Left cardiac atrium (tissue), 4 donors: ENCODE data around the gene SDC1. TPM values are rescaled to one million over a fixed set of nuclear protein-coding genes. Genes with fewer than 3 reads are reported as not detected.

ENCODE experiments used
- ATAC-seq, 2 donors: fragments of 200-7000 bp; cut with Tn5 transposase; one replicate each; pipeline ENCODE4 v1.9.1; 2020; ENCODE audit warnings: mild to moderate bottlenecking in 2 of 2, moderate library complexity in 2 of 2
- DNase-seq: peaks from one replicate; pipeline ENCODE4 v3.0.0-alpha.2; 2020
- intact Hi-C, 2 donors: fragments of 100-400 bp; cut with DNase I; formaldehyde crosslinking; loops; one replicate each; pipeline versions ENCODE4 v1.14.1 to v1.15.1; 2022 to 2023
- total RNA-seq, 2 donors: library from RNA; stranded (reverse); fragmentation: NEBNext Ultra II Directional; extraction: Animal tissue kit (Norgen Biotek cat#: 25700); gene quantifications; one replicate each; pipeline ENCODE4 v1.2.1, GENCODE V29; 2021
- donor health status: DM: no; HTN: yes; CAD: no.
- donor health status: DM: no; HTN: yes; CAD: no; lungs with severe emphysema.
- donor health status: DM: yes; HTN: yes; CAD: no.
- donor health status: Dilated cardiomyopathy.

The SDC1 gene
- total RNA-seq, 2 donors from 2014 or later = 0.21 to 0.50 TPM

DNA sequence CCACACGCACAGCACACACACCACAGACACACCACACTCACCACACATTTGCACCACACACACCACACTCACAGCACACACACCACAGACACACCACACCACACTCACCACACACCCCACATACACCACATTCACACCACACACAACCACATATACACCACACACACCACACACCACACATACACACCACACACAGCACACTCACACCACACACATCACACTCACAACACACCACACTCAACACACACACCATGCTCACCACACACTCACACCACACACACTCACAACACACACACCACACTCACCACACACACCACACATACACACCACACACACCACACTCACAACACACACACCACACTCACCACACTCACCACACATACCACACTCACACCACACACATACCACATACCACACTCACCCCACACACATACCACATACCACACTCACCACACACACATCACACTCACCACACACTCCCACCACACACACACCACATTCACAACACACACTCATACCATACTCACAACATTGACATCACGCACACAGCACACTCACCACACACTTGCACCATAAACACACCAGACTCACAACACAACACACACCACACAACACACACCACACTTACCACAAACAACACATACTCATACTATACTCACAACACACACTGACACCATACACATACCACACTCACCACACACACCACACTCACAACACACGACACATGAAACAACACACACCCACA is 60.0 kb downstream of the SDC1 start:
- ATAC-seq = no peak
- intact Hi-C loops = no loop called here

DNA sequence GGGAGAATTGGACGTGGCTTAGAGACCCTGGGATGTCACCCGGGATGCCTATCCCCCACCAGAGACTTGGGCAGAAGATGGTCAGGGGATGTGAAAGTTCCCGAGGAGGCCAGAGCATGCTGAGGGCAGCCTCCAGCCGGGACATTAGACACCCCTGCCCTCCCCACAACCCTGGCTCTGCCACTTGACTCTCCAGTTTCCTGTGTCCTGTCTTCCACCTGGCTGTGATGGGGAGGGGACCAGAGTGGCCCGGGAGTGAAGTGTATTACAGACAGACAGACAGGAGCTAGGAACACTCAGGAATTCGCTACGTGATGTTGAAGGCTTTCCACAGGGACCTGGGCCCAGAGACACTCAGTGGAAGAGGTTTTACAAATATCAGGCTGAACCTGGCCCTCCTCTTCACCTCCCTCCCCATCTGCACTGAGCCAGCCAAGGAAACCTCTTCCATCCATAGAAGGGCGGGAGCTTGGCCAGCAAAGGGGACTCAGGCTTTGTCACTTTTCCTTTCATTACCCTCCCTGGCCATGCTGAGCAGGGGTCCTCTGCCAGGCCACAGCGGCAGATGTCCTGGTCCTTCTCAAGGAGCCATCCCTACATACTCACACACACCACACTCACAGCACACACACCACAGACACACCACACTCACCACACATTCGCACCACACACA is 60.7 kb downstream of the SDC1 start:
- ATAC-seq (no peak), DNase-seq (no peak)
- intact Hi-C loops = no loop called here

More for the DNA sequence above, 60.0 kb downstream of the SDC1 start:
- DNase-seq = no peak

DNA sequence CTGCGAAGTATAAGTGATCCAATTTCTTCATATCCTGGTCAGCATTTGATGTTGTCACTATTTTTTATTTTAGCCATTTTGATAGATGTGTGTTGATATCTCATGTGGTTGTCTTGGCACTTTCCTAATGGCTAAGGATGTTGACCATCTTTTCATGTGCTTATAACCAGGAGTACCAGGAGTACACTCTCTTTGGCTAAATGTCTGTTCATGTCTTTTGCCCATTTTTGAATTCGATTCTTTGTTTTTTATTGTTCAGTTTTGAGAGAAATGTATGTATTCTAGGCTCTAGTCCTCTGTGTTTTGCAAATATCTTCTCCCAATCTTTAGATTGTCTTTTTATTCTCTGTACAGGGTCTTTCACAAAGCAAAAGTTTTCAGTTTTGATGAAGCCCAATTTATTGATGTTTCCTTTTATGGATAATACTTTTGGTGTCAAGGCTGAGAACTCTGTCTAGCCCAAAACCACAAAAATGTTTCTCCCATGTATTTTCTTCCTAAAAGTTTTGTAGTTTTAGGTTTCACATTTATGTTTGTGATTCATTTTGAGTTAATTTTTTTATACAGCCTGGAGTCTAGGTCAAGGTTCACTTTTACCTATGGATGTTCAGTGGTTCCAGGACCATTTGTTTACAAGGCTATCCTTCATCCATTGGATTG is 65.4 kb downstream of the SDC1 start:
- ATAC-seq (no peak), DNase-seq (no peak)
- intact Hi-C loops = no loop called here

DNA sequence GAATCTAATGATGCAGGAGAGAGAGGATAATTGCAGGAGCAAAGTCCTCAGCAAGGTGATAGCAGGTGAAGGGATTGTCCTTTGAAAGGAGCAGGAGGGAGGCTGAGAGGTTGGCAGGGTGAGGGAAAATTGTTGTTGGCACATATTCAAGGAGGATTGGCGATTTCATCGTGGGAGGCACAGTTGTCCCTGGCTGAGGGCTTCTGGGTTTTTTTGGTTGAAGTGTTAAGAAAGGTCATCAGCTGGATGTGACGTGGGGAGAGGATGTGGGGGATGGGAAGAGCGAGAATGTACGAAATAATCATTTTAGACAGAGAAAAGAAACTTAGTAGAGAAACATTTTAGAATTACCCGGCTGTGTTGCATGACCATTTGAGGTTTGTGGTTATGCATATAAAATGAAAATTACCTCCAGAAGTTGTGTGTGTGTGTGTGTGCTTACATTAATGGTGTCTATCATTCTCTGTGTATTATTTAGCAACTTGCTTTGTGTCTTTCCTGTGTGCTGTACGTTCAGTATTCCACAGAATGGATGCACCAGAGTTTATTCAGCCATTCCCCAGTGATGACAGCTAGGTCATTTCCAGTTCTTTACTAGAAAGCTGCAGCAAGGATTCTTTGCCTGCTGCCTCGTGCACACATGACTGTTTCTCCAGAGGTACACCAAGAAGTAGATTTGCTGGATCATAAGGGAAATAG is 67.6 kb downstream of the SDC1 start:
- DNase-seq = no peak
- intact Hi-C loops = no loop called here
- no peak for ATAC-seq

DNA sequence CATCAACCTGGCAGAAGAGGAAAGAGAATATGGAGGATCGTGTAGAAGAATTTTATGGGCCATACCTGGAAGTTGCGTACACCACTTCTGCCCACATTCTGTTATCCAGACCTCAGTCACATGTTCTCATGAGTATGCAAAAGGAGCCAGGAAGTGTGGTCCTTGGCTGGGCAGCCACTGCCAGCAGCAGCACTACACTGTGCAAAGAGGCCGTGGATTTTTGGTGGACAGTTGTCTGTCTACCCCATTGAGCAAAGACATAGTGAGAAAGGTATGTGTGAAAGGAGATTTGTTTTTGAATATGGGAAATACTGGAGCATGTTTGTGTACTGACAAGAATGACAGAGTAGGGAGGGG is 68.1 kb downstream of the SDC1 start:
- intact Hi-C loops = no loop called here
- ATAC-seq (no peak), DNase-seq (no peak)

DNA sequence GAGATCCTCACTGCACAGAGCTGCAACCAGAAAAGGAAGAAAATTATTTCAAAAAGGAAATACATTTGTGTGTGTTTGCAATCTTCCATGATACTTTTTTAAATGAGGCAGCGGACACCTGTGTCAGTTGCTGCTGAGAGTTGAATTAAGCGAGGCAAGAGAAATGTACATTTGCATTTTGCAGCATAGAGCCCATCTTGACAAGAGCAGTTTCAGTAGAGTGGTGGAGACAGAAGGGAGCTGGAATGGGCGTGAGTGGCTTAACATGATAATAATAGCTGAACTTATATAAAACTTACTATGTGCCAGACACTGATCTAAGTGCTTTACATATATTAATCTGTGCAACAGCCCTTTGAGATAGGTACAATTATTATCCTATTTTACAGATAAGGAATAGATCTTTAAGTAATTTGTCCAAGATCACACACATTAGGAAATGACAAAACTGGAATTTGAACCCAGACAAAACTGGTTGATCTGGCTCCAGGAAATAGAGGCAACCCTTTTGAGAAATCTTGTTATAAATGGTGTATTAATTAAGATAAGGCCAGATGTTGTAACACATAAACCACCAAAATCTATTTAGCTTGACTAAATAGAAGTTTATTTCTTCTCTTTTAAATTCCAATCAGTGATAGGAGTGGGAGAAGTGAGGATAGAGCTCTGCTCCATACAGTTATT is 68.7 kb downstream of the SDC1 start:
- DNase-seq (no peak), ATAC-seq (no peak)

DNA sequence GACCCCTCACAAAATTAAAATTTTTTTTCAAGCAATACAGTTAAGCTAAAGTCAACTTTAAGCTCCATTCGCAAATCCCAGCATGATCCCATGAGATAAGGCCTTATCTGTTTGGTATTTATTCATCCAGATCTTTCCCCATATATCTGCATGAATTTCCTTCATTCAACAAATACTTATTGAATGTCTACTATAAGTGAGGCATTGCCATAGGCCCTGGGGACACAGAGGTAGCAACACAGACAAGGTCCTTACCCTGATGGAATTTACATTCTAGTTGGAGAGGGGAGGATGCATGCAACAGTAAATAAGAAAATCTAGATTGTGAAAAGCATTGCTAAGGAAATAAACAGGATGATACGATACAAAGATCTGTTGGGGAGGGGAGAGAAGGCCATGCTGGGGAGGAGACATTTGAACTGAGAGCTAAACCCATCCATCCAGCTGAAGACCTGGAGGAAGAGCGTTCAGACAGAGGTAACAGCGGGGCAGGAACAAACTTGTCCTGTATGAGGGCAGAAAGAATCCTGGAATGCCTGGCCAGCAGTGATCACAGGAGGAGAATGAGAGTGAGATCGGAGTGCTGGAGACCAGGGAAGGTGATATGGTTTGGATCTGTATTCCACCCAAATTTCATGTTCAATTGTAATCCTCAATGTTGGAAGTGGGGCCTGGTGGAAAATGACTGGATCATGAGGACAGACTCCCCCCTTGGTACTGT is 71.6 kb downstream of the SDC1 start:
- no peak for DNase-seq
- intact Hi-C loops = no loop called here
- ATAC-seq = no peak

More for the DNA sequence above, 68.7 kb downstream of the SDC1 start:
- intact Hi-C loops = no loop called here

DNA sequence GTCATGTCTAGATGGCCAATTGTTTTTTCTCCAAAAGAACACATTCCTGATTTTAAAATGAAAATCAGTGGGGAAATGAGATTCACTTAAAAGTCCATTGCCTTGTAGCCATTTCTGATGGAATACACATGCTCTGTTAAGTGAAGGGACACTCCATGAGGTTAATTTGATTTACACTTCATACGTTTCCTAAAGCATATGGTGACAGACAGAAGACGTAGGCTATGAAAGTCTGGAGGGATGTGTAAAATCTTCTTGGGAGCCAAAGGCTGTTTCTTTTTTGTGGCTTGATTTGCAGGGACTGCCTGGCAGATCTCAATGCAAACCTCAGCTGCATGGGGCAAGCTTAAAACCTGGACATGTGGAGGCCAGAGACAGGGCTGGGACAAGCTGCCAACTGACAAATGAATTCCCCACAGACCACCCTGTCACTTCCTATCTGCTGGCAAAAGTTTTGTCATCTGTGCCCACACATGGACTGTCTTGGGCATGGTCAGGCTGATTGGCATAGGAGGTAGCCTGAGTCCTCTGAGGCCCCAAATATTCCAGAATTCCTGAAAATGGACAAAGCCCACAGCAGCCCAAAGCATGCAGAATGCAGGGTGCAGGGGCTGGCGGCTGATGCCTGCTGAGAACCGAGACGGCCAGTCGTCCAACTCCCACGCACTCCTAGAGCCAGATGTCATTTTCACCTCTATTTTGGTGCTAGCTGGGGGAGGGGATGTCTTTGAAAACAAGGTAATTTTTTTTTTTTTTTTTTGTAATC is 73.9 kb downstream of the SDC1 start:
- intact Hi-C loops = no loop called here
- DNase-seq = no peak
- peak in 1 of 2 donors; percentile 31 for ATAC-seq

Other genes with a start within 250 kb of the SDC1 start
- 1 to 10 TPM; 3.7 to 6.3 TPM for gene WDR35, start 235.0 kb downstream of the SDC1 start, total RNA-seq
- under 1 TPM; 0.29 to 0.52 TPM for gene MATN3, start 212.5 kb downstream of the SDC1 start, total RNA-seq
- gene LAPTM4A, start 173.5 kb downstream of the SDC1 start, total RNA-seq = 100 to 1,000 TPM; 185 to 202 TPM
- gene PUM2, start 125.7 kb upstream of the SDC1 start, total RNA-seq = 10 to 100 TPM; 70.3 to 73.0 TPM
- gene RHOB, start 221.9 kb upstream of the SDC1 start, total RNA-seq = 100 to 1,000 TPM; 224 to 279 TPM